ENCODE measurements around the gene OGA.

The OGA gene

GRCh38 chr10:101749047-101750016 lies 68.9 kb downstream of the OGA start:
- DNase-seq, result no peak

- DNase-seq, result no peak
Observed at GRCh38 chr10:101748496-101748895, 69.7 kb downstream of the OGA start.

- no peak for DNase-seq
Observed at GRCh38 chr10:101745074-101745696, 73.1 kb downstream of the OGA start.

- no peak for DNase-seq
Observed at GRCh38 chr10:101744267-101744666, 74.0 kb downstream of the OGA start.

GRCh38 chr10:101741938-101742337 lies 76.3 kb downstream of the OGA start:
- DNase-seq, result no peak

GRCh38 chr10:101736666-101737065 lies 81.6 kb downstream of the OGA start:
- no peak for DNase-seq

Data from activated CD4-positive, alpha-beta T cell treated with anti-CD3 and anti-CD28 coated beads, Interleukin-2, amount 50 U/mL, for 1 hour (primary cell).